Activated T-cell treated with anti-CD3 and anti-CD28 coated beads for 1 hour (primary cell): Measurements from ENCODE around the gene TCF7.

Source experiments
- DNase-seq: peaks from one replicate; pipeline ENCODE4 v3.0.0-alpha.2; 2020; ENCODE audit warnings: low read depth

Gene TCF7

GRCh38 chr5:134131165-134131564 lies 16.7 kb downstream of the TCF7 start:
- DNase-seq, result no peak

- DNase-seq, result no peak
These were observed 17.3 kb downstream of the TCF7 start for GRCh38 chr5:134131578-134132350.

GRCh38 chr5:134132372-134133187 lies 18.1 kb downstream of the TCF7 start:
- DNase-seq, result peak; percentile 61

GRCh38 chr5:134133188-134133994 lies 18.9 kb downstream of the TCF7 start:
- no peak for DNase-seq

GRCh38 chr5:134133995-134134541 lies 19.6 kb downstream of the TCF7 start:
- no peak for DNase-seq

- no peak for DNase-seq
These were observed 20.7 kb downstream of the TCF7 start for GRCh38 chr5:134135091-134135655.

- DNase-seq, result no peak
These were observed 21.7 kb downstream of the TCF7 start for GRCh38 chr5:134136221-134136631.

- DNase-seq, result no peak
These were observed 22.3 kb downstream of the TCF7 start for GRCh38 chr5:134136771-134137170.

GRCh38 chr5:134138416-134139376 lies 24.2 kb downstream of the TCF7 start:
- DNase-seq, result no peak

GRCh38 chr5:134139377-134139851 lies 24.9 kb downstream of the TCF7 start:
- no peak for DNase-seq

GRCh38 chr5:134139891-134140469 lies 25.5 kb downstream of the TCF7 start:
- DNase-seq, result no peak

- no peak for DNase-seq
These were observed 26.2 kb downstream of the TCF7 start for GRCh38 chr5:134140530-134141201.

- DNase-seq, result no peak
These were observed 27.0 kb downstream of the TCF7 start for GRCh38 chr5:134141331-134142050.

- DNase-seq, result no peak
These were observed 27.6 kb downstream of the TCF7 start for GRCh38 chr5:134142052-134142451.

GRCh38 chr5:134142806-134143205 lies 28.3 kb downstream of the TCF7 start:
- no peak for DNase-seq

GRCh38 chr5:134143431-134143830 lies 28.9 kb downstream of the TCF7 start:
- DNase-seq, result no peak

GRCh38 chr5:134143944-134144941 lies 29.8 kb downstream of the TCF7 start:
- DNase-seq, result no peak
